Measurements from ENCODE around the gene TXNDC12. TPM values are rescaled to one million over a fixed set of nuclear protein-coding genes. Genes with fewer than 3 reads are reported as not detected.

The TXNDC12 gene
- total RNA-seq, 4 donors from 2014 or later, result 5.9 to 67.1 (median 39.1) TPM

DNA sequence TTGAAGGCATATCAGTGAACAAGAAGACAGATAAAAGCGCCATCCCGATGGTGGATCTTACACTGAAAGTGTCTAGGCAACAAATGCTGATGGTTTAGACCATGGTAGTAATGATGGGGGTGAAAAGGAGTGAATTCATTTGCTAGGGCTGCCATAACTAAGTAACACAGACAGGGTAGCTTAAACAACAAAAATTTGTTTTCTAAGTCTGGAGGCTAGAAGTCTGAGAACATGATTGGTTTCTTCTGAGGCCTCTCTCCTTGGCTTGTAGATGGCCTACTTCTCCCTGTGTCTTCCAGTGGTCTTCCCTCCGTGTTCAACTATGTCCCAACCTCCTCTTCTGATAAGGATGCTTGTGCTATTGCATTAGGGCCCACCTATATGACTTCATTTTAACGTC is 51.1 kb downstream of the TXNDC12 start:
- Histone ChIP-seq H3K27me3 (no peaks in the 10 kb centered on the region), H3K4me3 (no peak overlapping the region), H3K9me3 (no peaks in the 10 kb centered on the region), H3K36me3 (no peaks in the 10 kb centered on the region), H3K4me1 (no peaks in the 10 kb centered on the region), H3K27ac (no peak overlapping the region)
- TF ChIP-seq POLR2A (IDR thresholded peaks at IDR 0.05), result no peak
- TF ChIP-seq, protein P1, sequence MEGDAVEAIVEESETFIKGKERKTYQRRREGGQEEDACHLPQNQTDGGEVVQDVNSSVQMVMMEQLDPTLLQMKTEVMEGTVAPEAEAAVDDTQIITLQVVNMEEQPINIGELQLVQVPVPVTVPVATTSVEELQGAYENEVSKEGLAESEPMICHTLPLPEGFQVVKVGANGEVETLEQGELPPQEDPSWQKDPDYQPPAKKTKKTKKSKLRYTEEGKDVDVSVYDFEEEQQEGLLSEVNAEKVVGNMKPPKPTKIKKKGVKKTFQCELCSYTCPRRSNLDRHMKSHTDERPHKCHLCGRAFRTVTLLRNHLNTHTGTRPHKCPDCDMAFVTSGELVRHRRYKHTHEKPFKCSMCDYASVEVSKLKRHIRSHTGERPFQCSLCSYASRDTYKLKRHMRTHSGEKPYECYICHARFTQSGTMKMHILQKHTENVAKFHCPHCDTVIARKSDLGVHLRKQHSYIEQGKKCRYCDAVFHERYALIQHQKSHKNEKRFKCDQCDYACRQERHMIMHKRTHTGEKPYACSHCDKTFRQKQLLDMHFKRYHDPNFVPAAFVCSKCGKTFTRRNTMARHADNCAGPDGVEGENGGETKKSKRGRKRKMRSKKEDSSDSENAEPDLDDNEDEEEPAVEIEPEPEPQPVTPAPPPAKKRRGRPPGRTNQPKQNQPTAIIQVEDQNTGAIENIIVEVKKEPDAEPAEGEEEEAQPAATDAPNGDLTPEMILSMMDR (IDR thresholded peaks at IDR 0.05), result no peak
- DNase-seq, result no peak
- intact Hi-C loops (cut with DNase I; ENCODE audit: low total_unique reads), result no loop called here

DNA sequence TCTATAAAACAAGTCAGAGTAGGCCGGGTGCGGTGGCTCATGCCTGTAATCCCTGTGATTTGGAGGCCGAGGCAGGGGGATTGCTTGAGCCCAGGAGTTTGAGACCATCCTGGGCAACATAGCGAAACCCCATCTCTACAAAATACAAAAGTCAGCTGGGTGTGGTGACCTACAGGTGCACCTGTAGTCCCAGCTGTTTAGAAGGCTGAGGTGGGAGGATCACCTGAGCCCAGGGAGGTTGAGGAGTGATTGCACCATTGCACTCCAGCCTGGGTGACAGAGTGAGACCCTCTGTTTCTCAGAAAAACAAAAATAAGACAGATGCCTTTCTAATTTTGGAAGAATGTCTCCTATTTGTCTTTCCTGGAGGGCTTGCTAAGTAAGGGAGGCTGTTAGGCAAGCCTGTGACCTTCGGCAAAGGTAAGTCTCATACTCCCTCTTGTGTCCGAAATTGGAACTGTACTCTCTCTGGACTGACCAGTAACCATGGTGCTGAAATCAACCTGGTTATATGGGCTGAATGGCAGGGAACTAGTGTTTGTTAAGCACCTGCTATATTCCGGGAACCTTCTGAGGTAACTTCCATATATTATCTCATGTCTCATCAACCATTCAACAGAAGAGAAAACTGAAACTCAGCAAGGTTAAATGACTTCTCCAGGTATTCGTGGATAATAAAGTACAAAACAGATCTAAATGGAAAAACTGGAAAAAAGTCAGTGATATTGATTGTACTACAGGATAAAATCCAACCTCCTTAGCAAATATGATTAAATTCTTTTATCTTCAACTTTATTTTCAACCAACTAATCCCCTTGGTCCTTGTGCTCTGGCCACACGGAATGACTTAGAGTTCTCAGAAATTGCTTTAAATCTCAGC is 52.7 kb downstream of the TXNDC12 start:
- no peaks in the 10 kb centered on the region for H3K4me1 ChIP-seq
- H3K4me3 ChIP-seq, result no peak overlapping the region
- no peak for TF ChIP-seq POLR2A (IDR thresholded peaks at IDR 0.05)
- TF ChIP-seq, protein P1 (IDR thresholded peaks at IDR 0.05), result peak; percentile 76 to 86 (median 82)
- no peaks in the 10 kb centered on the region for H3K9me3 ChIP-seq
- H3K36me3 ChIP-seq, result no peaks in the 10 kb centered on the region
- no peaks in the 10 kb centered on the region for H3K27me3 ChIP-seq
- peak in 1 of 2 donors; percentile 31 for DNase-seq
- intact Hi-C loops (cut with DNase I; ENCODE audit: low total_unique reads), result no loop called here
- H3K27ac ChIP-seq, result no peak overlapping the region

DNA sequence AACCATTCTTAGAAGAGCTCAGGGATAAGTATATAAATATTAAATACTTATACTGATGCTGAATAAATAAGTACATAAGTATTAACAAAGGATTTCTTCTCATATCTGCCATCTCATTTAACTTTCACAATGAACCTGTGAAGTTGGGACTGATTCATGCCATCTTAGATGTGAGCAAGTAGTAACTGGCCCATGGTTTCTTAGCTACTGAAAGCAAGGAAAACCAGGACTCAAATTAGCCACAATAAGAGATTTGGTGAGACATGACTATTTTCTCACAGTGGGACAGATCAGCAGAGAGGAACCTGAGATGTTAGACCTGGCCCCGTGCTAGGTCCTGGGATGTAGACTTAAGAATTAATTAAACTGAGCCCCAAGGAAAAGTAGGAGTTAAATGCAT is 56.3 kb downstream of the TXNDC12 start:
- TF ChIP-seq POLR2A (IDR thresholded peaks at IDR 0.05), result no peak
- TF ChIP-seq, protein P1 (IDR thresholded peaks at IDR 0.05), result no peak
- H3K27ac ChIP-seq, result no peak overlapping the region
- intact Hi-C loops (cut with DNase I; ENCODE audit: low total_unique reads), result no loop called here
- H3K4me1 ChIP-seq, result no peaks in the 10 kb centered on the region
- no peaks in the 10 kb centered on the region for H3K27me3 ChIP-seq
- H3K9me3 ChIP-seq, result no peaks in the 10 kb centered on the region
- H3K4me3 ChIP-seq, result no peak overlapping the region
- no peak for DNase-seq
- H3K36me3 ChIP-seq, result no peaks in the 10 kb centered on the region

DNA sequence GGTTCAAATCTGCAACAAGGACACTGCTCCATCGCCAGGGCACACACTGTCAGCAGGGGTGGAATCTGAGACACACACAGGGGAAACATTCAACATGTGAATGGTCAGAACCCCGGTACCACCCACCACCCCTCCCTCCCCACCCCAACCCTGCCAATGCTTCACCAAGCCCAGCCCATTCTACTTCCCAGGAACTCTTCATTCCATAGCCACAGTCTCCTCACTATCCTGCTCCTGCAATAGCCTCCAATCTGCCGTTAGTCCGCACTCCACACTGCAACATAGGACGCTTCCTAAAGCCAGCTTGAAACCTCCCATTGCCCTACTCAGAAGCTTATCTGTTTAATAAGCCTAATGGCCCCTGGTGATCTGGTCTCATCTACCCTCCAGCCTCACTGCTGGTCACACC is 57.0 kb downstream of the TXNDC12 start:
- intact Hi-C loops (cut with DNase I; ENCODE audit: low total_unique reads), result no loop called here
- Histone ChIP-seq H3K9me3 (no peaks in the 10 kb centered on the region), H3K36me3 (no peaks in the 10 kb centered on the region), H3K27ac (no peak overlapping the region), H3K4me1 (no peaks in the 10 kb centered on the region), H3K4me3 (no peak overlapping the region), H3K27me3 (no peaks in the 10 kb centered on the region)
- no peak for DNase-seq
- no peak for TF ChIP-seq POLR2A (IDR thresholded peaks at IDR 0.05)
- TF ChIP-seq, protein P1 (IDR thresholded peaks at IDR 0.05), result no peak

DNA sequence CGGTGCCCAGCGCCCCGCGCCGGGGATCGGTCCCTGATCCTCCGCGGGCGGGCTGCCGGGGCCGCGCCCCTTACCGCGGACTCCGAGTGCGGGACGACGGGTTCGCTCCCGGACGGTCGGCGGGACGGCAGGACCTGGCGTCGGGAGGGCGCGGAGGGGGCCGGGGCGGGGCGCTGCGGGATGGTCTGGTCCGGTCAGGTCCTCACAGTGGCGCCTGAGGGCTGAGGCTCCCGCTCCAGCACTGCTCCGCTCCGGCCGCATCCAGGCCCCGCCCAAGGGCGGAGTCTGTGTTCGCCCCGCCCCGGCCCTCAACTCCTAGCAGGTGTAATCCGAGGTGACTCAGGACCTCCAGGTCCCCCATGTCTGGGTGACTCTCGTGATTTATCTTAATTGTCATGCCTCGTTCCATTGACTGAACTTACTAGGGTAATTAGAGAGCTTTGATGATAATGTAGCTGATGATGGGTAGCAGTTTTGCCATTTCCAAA is 64.5 kb downstream of the TXNDC12 start, which contains the start of gene RAB3B:
Gene RAB3B (minus strand): TSS at position 223 of the 488 bp plus-strand sequence. CDS start 13,583 bp downstream, outside the sequence.
- H3K4me3 ChIP-seq, result peak within 1 kb of the TSS in 1 of 2 donors; percentile 46
- no peaks in the 10 kb centered on the region for H3K36me3 ChIP-seq
- H3K4me1 ChIP-seq, result no peaks in the 10 kb centered on the region
- H3K27ac ChIP-seq, result no peak within 1 kb of the TSS
- intact Hi-C loops (cut with DNase I; ENCODE audit: low total_unique reads), result no loop called here
- peak in 1 of 2 donors; percentile 29 for DNase-seq
- TF ChIP-seq POLR2A (IDR thresholded peaks at IDR 0.05), result no peak
- TF ChIP-seq, protein P1 (IDR thresholded peaks at IDR 0.05), result no peak
- H3K9me3 ChIP-seq, result no peaks in the 10 kb centered on the region
- peaks cover 8 to 14% of the 10 kb centered on the region in 2 donors for H3K27me3 ChIP-seq

All from uterus (tissue), 4 donors.